ENCODE measurements around the gene PHC2. TPM values are rescaled to one million over a fixed set of nuclear protein-coding genes. Genes with fewer than 3 reads are reported as not detected.

PHC2 gene
- total RNA-seq, 1 donor from 2014 or later = 135 TPM

GRCh38 chr1:33378524-33378923 is 52.4 kb downstream of the PHC2 start:
- Mint-ChIP-seq H3K27me3 (peaks cover 15% of the 10 kb centered on the region), H3K9me3 (ENCODE audit: low read depth) (no peaks in the 10 kb centered on the region), H3K4me1 (ENCODE audit: low read depth) (peaks cover 23% of the 10 kb centered on the region), H3K27ac (no peak overlapping the region), H3K36me3 (ENCODE audit: insufficient read depth) (peaks cover 4% of the 10 kb centered on the region), H3K4me3 (ENCODE audit: low read depth) (no peak overlapping the region)
- DNase-seq (ENCODE audit: low spot score, unreplicated experiment) = no peak
- TF ChIP-seq CTCF (IDR thresholded peaks at IDR 0.05; ENCODE audit: unreplicated experiment) = no peak

GRCh38 chr1:33377756-33378155 is 53.1 kb downstream of the PHC2 start:
- Mint-ChIP-seq H3K36me3 (ENCODE audit: insufficient read depth) (peaks cover 4% of the 10 kb centered on the region), H3K27ac (no peak overlapping the region), H3K4me1 (ENCODE audit: low read depth) (peaks cover 21% of the 10 kb centered on the region), H3K4me3 (ENCODE audit: low read depth) (no peak overlapping the region), H3K27me3 (peaks cover 18% of the 10 kb centered on the region), H3K9me3 (ENCODE audit: low read depth) (no peaks in the 10 kb centered on the region)
- no peak for TF ChIP-seq CTCF (IDR thresholded peaks at IDR 0.05; ENCODE audit: unreplicated experiment)
- no peak for DNase-seq (ENCODE audit: low spot score, unreplicated experiment)

DNA sequence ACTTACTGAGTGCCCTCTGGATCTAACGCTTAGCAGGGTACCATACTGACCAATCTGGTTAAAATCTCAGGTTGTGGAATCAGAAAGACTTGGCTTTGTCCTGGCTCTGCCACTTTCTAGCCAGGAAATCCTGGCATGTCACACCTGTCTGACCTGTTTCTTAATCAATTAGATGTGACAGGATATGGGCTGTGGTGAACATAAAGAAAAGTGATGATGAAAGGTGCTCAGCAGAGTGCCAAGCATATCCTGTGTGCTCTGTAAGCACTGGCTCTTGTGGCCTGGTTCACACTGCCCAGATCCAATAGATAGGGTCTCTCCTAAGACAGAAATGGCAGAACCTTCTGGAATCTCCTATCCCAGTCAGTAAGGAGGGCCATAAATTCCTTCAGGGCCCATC is 53.9 kb downstream of the PHC2 start:
- no peak for DNase-seq (ENCODE audit: low spot score, unreplicated experiment)
- no peaks in the 10 kb centered on the region for H3K9me3 Mint-ChIP-seq (ENCODE audit: low read depth)
- TF ChIP-seq CTCF (IDR thresholded peaks at IDR 0.05; ENCODE audit: unreplicated experiment) = no peak
- peaks cover 18% of the 10 kb centered on the region for H3K4me1 Mint-ChIP-seq (ENCODE audit: low read depth)
- H3K27me3 Mint-ChIP-seq = peaks cover 18% of the 10 kb centered on the region
- no peak overlapping the region for H3K4me3 Mint-ChIP-seq (ENCODE audit: low read depth)
- peaks cover 4% of the 10 kb centered on the region for H3K36me3 Mint-ChIP-seq (ENCODE audit: insufficient read depth)
- no peak overlapping the region for H3K27ac Mint-ChIP-seq

DNA sequence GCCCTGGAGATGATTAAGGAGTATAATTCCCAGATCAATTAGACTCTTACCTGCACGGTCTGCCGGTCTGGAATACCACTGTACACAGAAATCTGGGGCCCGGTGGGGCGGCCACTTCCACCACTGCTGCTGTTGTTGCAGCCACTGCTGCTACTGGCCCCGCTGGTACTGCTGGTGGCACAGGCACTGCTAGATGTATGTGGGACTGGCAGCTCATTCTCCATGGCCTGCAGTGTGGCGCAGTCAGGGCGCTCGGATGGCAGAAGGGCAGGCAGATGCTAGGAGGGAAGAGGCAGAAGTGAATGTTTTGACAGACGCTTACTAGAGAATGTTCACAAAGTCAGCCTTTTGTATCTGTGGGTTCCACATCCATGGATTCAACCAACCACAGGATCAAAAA is 55.6 kb downstream of the PHC2 start:
- no peak for TF ChIP-seq CTCF (IDR thresholded peaks at IDR 0.05; ENCODE audit: unreplicated experiment)
- DNase-seq (ENCODE audit: low spot score, unreplicated experiment) = no peak
- Mint-ChIP-seq H3K36me3 (ENCODE audit: insufficient read depth) (peaks cover 7% of the 10 kb centered on the region), H3K9me3 (ENCODE audit: low read depth) (no peaks in the 10 kb centered on the region), H3K27ac (no peak overlapping the region), H3K4me1 (ENCODE audit: low read depth) (peaks cover 18% of the 10 kb centered on the region), H3K4me3 (ENCODE audit: low read depth) (no peak overlapping the region), H3K27me3 (peaks cover 10% of the 10 kb centered on the region)

- H3K36me3 Mint-ChIP-seq (ENCODE audit: insufficient read depth) = peaks cover 7% of the 10 kb centered on the region
- H3K4me1 Mint-ChIP-seq (ENCODE audit: low read depth) = peaks cover 11% of the 10 kb centered on the region
- H3K4me3 Mint-ChIP-seq (ENCODE audit: low read depth) = no peak overlapping the region
- no peak for TF ChIP-seq CTCF (IDR thresholded peaks at IDR 0.05; ENCODE audit: unreplicated experiment)
- peaks cover 2% of the 10 kb centered on the region for H3K27me3 Mint-ChIP-seq
- no peak overlapping the region for H3K27ac Mint-ChIP-seq
- no peaks in the 10 kb centered on the region for H3K9me3 Mint-ChIP-seq (ENCODE audit: low read depth)
- no peak for DNase-seq (ENCODE audit: low spot score, unreplicated experiment)
Measured at GRCh38 chr1:33374336-33375105, 56.4 kb downstream of the PHC2 start.

Data from progenitor cell of endocrine pancreas (in vitro differentiated cells).